ENCODE results near the gene SYS1.

- TF ChIP-seq CTCF (IDR thresholded peaks at IDR 0.05) (no peak), POLR2A (IDR thresholded peaks at IDR 0.05) (no peak)
Measured at GRCh38 chr20:45372241-45372640, 9.3 kb downstream of the SYS1 start.
